ENCODE measurements around the gene DDX39A.

DDX39A gene

GRCh38 chr19:14433554-14434501 lies 14.7 kb upstream of the DDX39A start:
- DNase-seq, result no peak

- no peak for DNase-seq
Measured at GRCh38 chr19:14432791-14433553, 13.8 kb upstream of the DDX39A start, which contains the start of gene PKN1. TSS of gene PKN1 (plus strand) at chr19:14433306. CDS start at chr19:14433522, 216 bp downstream.

- no peak for DNase-seq
Measured at GRCh38 chr19:14430712-14431111, 11.6 kb upstream of the DDX39A start.

GRCh38 chr19:14428882-14429416 lies 9.8 kb upstream of the DDX39A start:
- no peak for DNase-seq

- no peak for DNase-seq
Measured at GRCh38 chr19:14427461-14427860, 8.3 kb upstream of the DDX39A start.

GRCh38 chr19:14425696-14426138 lies 6.6 kb upstream of the DDX39A start:
- DNase-seq, result no peak

GRCh38 chr19:14418856-14419105 lies 360 bp downstream of the DDX39A start:
- no peak for DNase-seq

- DNase-seq, result no peak
Measured at GRCh38 chr19:14416817-14417231, 2.3 kb downstream of the DDX39A start.

GRCh38 chr19:14414926-14415690 lies 4.0 kb downstream of the DDX39A start:
- DNase-seq, result no peak

- DNase-seq, result no peak
Measured at GRCh38 chr19:14413693-14414181, 5.4 kb downstream of the DDX39A start.

GRCh38 chr19:14412996-14413692 lies 6.0 kb downstream of the DDX39A start:
- no peak for DNase-seq

GRCh38 chr19:14412324-14412995 lies 6.7 kb downstream of the DDX39A start:
- no peak for DNase-seq

- no peak for DNase-seq
Measured at GRCh38 chr19:14411938-14412245, 7.2 kb downstream of the DDX39A start.

GRCh38 chr19:14411161-14411937 lies 7.8 kb downstream of the DDX39A start:
- DNase-seq, result no peak

- no peak for DNase-seq
Measured at GRCh38 chr19:14410091-14411051, 8.8 kb downstream of the DDX39A start.

GRCh38 chr19:14409146-14410023 lies 9.8 kb downstream of the DDX39A start:
- no peak for DNase-seq

- DNase-seq, result no peak
Measured at GRCh38 chr19:14408491-14409145, 10.5 kb downstream of the DDX39A start.
